ENCODE data around the gene LPP. TPM values are rescaled to one million over a fixed set of nuclear protein-coding genes. Genes with fewer than 3 reads are reported as not detected.
A peak's percentile ranks its signal among the peaks of the same experiment; 100 is the strongest.

Gene LPP
- total and polyA plus RNA-seq, 2 of the 13 experiments (the other 11 are each of a cell fraction or from before 2014, with no cell fraction given) = 19.2 to 29.9 TPM

GRCh38 chr3:188348435-188349244 is 194.7 kb downstream of the LPP start (continued):
- TF ChIP-seq, protein P1, sequence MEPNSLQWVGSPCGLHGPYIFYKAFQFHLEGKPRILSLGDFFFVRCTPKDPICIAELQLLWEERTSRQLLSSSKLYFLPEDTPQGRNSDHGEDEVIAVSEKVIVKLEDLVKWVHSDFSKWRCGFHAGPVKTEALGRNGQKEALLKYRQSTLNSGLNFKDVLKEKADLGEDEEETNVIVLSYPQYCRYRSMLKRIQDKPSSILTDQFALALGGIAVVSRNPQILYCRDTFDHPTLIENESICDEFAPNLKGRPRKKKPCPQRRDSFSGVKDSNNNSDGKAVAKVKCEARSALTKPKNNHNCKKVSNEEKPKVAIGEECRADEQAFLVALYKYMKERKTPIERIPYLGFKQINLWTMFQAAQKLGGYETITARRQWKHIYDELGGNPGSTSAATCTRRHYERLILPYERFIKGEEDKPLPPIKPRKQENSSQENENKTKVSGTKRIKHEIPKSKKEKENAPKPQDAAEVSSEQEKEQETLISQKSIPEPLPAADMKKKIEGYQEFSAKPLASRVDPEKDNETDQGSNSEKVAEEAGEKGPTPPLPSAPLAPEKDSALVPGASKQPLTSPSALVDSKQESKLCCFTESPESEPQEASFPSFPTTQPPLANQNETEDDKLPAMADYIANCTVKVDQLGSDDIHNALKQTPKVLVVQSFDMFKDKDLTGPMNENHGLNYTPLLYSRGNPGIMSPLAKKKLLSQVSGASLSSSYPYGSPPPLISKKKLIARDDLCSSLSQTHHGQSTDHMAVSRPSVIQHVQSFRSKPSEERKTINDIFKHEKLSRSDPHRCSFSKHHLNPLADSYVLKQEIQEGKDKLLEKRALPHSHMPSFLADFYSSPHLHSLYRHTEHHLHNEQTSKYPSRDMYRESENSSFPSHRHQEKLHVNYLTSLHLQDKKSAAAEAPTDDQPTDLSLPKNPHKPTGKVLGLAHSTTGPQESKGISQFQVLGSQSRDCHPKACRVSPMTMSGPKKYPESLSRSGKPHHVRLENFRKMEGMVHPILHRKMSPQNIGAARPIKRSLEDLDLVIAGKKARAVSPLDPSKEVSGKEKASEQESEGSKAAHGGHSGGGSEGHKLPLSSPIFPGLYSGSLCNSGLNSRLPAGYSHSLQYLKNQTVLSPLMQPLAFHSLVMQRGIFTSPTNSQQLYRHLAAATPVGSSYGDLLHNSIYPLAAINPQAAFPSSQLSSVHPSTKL (CRISPR knock-in tag; IDR thresholded peaks at IDR 0.05) = 0 out of 2 replicates have a peak, but pooled peaks have one; percentile 31
- TF ChIP-seq ZGPAT (CRISPR knock-in tag; IDR thresholded peaks at IDR 0.05) (no peak), ZNF558 (CRISPR knock-in tag; IDR thresholded peaks at IDR 0.05; ENCODE audit: borderline replicate concordance) (no peak), MXD4 (CRISPR knock-in tag; IDR thresholded peaks at IDR 0.05) (no peak), ZNF790 (CRISPR knock-in tag; IDR thresholded peaks at IDR 0.05; ENCODE audit: borderline replicate concordance) (no peak), ZNF580 (CRISPR knock-in tag; IDR thresholded peaks at IDR 0.05; ENCODE audit: borderline replicate concordance, low read depth) (no peak)
- TF ChIP-seq, protein P2, sequence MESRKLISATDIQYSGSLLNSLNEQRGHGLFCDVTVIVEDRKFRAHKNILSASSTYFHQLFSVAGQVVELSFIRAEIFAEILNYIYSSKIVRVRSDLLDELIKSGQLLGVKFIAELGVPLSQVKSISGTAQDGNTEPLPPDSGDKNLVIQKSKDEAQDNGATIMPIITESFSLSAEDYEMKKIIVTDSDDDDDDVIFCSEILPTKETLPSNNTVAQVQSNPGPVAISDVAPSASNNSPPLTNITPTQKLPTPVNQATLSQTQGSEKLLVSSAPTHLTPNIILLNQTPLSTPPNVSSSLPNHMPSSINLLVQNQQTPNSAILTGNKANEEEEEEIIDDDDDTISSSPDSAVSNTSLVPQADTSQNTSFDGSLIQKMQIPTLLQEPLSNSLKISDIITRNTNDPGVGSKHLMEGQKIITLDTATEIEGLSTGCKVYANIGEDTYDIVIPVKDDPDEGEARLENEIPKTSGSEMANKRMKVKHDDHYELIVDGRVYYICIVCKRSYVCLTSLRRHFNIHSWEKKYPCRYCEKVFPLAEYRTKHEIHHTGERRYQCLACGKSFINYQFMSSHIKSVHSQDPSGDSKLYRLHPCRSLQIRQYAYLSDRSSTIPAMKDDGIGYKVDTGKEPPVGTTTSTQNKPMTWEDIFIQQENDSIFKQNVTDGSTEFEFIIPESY (CRISPR knock-in tag; IDR thresholded peaks at IDR 0.05) = peak; percentile 42; the same call in 1 of the 2 replicates
